Caco-2 (cell line): ENCODE measurements around the gene CTLA4. TPM values are rescaled to one million over a fixed set of nuclear protein-coding genes. Genes with fewer than 3 reads are reported as not detected.

Source experiments
- BruUV-seq: library from RNA; stranded (reverse); fragments of 400-500 nt; replicated peaks from 2 replicates; lab custom pipeline; 2021; lab: Mats Ljungman, UMichigan
- CTCF ChIA-PET: fragments of 300-600 bp; sonication (Branson Sonifier 250); formaldehyde crosslinking; loops from one replicate; lab custom pipeline; 2022; ENCODE audit warnings: antibody characterized with exemption; lab: Charles Lee
- POLR2A ChIA-PET: fragments of 300-600 bp; sonication (Branson Sonifier 250); formaldehyde crosslinking; loops from one replicate; lab custom pipeline; 2022; ENCODE audit warnings: antibody characterized with exemption; lab: Charles Lee
- DNase-seq, 2 experiments: peaks; one replicate each; pipeline versions ENCODE4 v3.0.0 to v3.0.0-alpha.2; 2020 to 2022
- H3K27me3 ChIP-seq: replicated peaks from 2 replicates; pipeline ENCODE4 v1.6.0; 2011; ENCODE audit warnings: low read length; ENCODE audit not compliant: control insufficient read depth, insufficient read depth
- H3K36me3 ChIP-seq: 2 replicates; pipeline ENCODE4 v1.5.1; 2011; ENCODE audit warnings: low read length; ENCODE audit not compliant: control insufficient read depth, insufficient read depth
- H3K4me1 ChIP-seq: fragments of 250-450 bp; sonication (Bioruptor Pico); 2 replicates; pipeline ENCODE4 v1.5.1; 2020; ENCODE audit warnings: mild to moderate bottlenecking
- H3K4me3 ChIP-seq: 2 replicates; pipeline ENCODE4 v1.5.1; 2011; ENCODE audit warnings: low read depth, mild to moderate bottlenecking, control low read depth, low read length
- H3K9me3 ChIP-seq: fragments of 250-450 bp; sonication (Bioruptor Pico); 2 replicates; pipeline ENCODE4 v1.5.1; 2020; ENCODE audit warnings: mild to moderate bottlenecking, moderate library complexity
- H3K27ac Mint-ChIP-seq: one replicate; pipeline ENCODE4 v1.8.0; 2022; ENCODE audit warnings: mixed read lengths; ENCODE audit not compliant: unreplicated experiment
- H3K27me3 Mint-ChIP-seq: one replicate; pipeline ENCODE4 v1.8.0; 2022; ENCODE audit warnings: mixed read lengths; ENCODE audit not compliant: insufficient read depth, unreplicated experiment
- H3K36me3 Mint-ChIP-seq: one replicate; pipeline ENCODE4 v1.8.0; 2022; ENCODE audit warnings: mild to moderate bottlenecking, mixed read lengths; ENCODE audit not compliant: insufficient read depth, unreplicated experiment
- H3K4me1 Mint-ChIP-seq: one replicate; pipeline ENCODE4 v1.8.0; 2022; ENCODE audit warnings: low read depth, mixed read lengths; ENCODE audit not compliant: unreplicated experiment
- H3K4me3 Mint-ChIP-seq: one replicate; pipeline ENCODE4 v1.8.0; 2022; ENCODE audit warnings: mild to moderate bottlenecking, moderate library complexity, mixed read lengths; ENCODE audit not compliant: unreplicated experiment
- H3K9me3 Mint-ChIP-seq: one replicate; pipeline ENCODE4 v1.8.0; 2022; ENCODE audit warnings: mixed read lengths; ENCODE audit not compliant: unreplicated experiment
- CTCF ChIP-seq, 2 experiments: fragments of 200-600 bp in 1 of 2; IDR thresholded peaks; 1 replicate in 1 of 2; 2 replicates in 1 of 2; pipeline versions ENCODE4 v1.5.1 to v1.8.0; 2011 to 2022; ENCODE audit warnings: antibody characterized with exemption in 1 of 2, control low read depth in 1 of 2, inconsistent platforms in 1 of 2, low read depth in 1 of 2, low read length in 1 of 2, mild to moderate bottlenecking in 1 of 2, moderate library complexity in 1 of 2; ENCODE audit not compliant: insufficient read depth in 1 of 2, severe bottlenecking in 1 of 2, unreplicated experiment in 1 of 2
- intact Hi-C: fragments of 100-400 bp; cut with micrococcal nuclease; formaldehyde crosslinking; loops from one replicate; pipeline ENCODE4 v1.10.0; 2022; ENCODE audit not compliant: unreplicated experiment
- total RNA-seq: library from RNA; stranded (reverse); gene quantifications from 2 replicates; pipeline ENCODE4 v1.2.3, GENCODE V29; 2022

The CTLA4 gene
- total RNA-seq, 1 experiment from 2014 or later = 0.43 TPM

DNA sequence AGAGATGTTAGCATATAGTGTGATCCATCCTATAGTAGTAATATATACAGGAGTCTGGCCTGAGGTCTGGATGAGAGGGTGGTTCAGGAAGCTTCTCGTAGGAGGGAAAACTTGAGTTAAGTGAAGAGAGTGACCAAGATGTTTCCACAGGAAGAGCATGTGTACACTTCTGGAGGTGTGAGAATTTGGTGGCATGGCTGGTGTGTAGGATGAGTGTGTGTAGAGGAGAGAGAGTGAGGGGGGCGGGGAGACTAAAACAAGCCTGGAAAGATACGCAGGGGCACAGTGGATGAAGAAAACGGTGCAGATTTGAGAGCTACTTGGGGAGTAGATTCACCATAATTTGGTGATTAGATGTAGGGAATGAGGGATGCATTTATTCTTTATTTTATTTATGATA is 43.5 kb upstream of the CTLA4 start:
- H3K36me3 Mint-ChIP-seq = no peaks in the 10 kb centered on the region
- H3K4me3 Mint-ChIP-seq = no peak overlapping the region
- Histone ChIP-seq H3K9me3 (no peaks in the 10 kb centered on the region), H3K4me3 (no peak overlapping the region), H3K27me3 (no peaks in the 10 kb centered on the region), H3K4me1 (no peaks in the 10 kb centered on the region), H3K36me3 (no peaks in the 10 kb centered on the region)
- no peaks in the 10 kb centered on the region for H3K4me1 Mint-ChIP-seq
- intact Hi-C loops = no loop called here
- ChIA-PET CTCF (interaction anchor here (0.7 kb wide), 1 partner anchor 586 kb away, joined by 8 read pairs; no protein-coding TSS in a partner anchor), POLR2A (no interaction called here)
- no peak for TF ChIP-seq CTCF (IDR thresholded peaks at IDR 0.05; ENCODE audit: insufficient read depth in 1 of 2, low read depth in 1 of 2, low read length in 1 of 2, severe bottlenecking in 1 of 2, unreplicated experiment in 1 of 2)
- no peaks in the 10 kb centered on the region for H3K9me3 Mint-ChIP-seq
- H3K27me3 Mint-ChIP-seq = no peaks in the 10 kb centered on the region
- H3K27ac Mint-ChIP-seq = no peak overlapping the region
- no peak for DNase-seq
- BruUV-seq = no TSS peak

DNA sequence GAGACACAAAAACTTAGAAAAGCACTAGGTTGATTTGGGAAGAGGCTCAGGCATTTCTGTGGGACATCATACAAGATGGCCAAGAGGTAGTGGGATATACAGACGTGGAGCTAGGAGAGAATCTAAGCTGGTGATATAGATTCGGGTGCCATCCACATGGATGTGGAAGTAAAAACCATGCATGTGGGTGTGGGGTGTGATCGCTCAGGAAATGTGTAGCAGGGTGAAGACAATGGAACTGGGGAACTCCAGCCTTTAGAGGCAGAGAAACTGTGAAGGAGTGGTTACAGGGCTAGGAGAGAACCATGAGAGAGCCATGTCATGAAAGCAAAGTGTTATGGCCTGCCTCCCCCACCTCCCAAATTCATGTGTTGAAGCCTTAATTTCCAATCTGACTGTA is 43.0 kb upstream of the CTLA4 start:
- H3K4me3 Mint-ChIP-seq = no peak overlapping the region
- intact Hi-C loops = no loop called here
- no TSS peak for BruUV-seq
- H3K4me1 ChIP-seq = no peaks in the 10 kb centered on the region
- ChIA-PET CTCF (no interaction called here), POLR2A (no interaction called here)
- no peaks in the 10 kb centered on the region for H3K9me3 ChIP-seq
- H3K27ac Mint-ChIP-seq = no peak overlapping the region
- H3K9me3 Mint-ChIP-seq = no peaks in the 10 kb centered on the region
- H3K36me3 Mint-ChIP-seq = no peaks in the 10 kb centered on the region
- TF ChIP-seq CTCF (IDR thresholded peaks at IDR 0.05; ENCODE audit: insufficient read depth in 1 of 2, low read depth in 1 of 2, low read length in 1 of 2, severe bottlenecking in 1 of 2, unreplicated experiment in 1 of 2) = no peak
- no peaks in the 10 kb centered on the region for H3K27me3 Mint-ChIP-seq
- H3K4me3 ChIP-seq = no peak overlapping the region
- H3K36me3 ChIP-seq = no peaks in the 10 kb centered on the region
- no peak for DNase-seq
- no peaks in the 10 kb centered on the region for H3K27me3 ChIP-seq
- H3K4me1 Mint-ChIP-seq = no peaks in the 10 kb centered on the region

DNA sequence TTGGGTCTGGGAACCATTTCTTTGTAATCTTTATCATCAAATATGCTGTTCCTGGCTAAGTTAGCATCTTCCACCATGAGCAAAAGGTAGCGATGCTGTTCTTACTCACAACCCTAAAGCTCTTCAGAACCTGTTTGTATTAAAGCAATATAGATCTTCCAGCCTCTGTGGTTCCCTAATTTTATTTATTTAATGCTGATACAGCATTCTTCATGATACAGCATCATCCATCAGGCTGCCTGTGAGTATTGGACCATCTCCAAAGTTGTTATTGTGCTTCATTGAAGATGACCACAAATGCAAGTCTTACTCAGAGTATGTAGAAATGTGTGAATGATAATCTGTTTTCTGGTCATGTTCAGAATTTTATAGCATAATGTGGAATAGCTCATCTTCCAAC is 40.9 kb upstream of the CTLA4 start:
- H3K4me1 ChIP-seq = no peaks in the 10 kb centered on the region
- Mint-ChIP-seq H3K9me3 (no peaks in the 10 kb centered on the region), H3K27ac (no peak overlapping the region), H3K4me3 (no peak overlapping the region), H3K4me1 (no peaks in the 10 kb centered on the region), H3K27me3 (no peaks in the 10 kb centered on the region), H3K36me3 (no peaks in the 10 kb centered on the region)
- no peaks in the 10 kb centered on the region for H3K9me3 ChIP-seq
- DNase-seq = no peak
- no peak for TF ChIP-seq CTCF (IDR thresholded peaks at IDR 0.05; ENCODE audit: insufficient read depth in 1 of 2, low read depth in 1 of 2, low read length in 1 of 2, severe bottlenecking in 1 of 2, unreplicated experiment in 1 of 2)
- no peaks in the 10 kb centered on the region for H3K36me3 ChIP-seq
- intact Hi-C loops = no loop called here
- CTCF ChIA-PET = no interaction called here
- no peaks in the 10 kb centered on the region for H3K27me3 ChIP-seq
- POLR2A ChIA-PET = no interaction called here
- H3K4me3 ChIP-seq = no peak overlapping the region
- BruUV-seq = no TSS peak
